Stimulated activated CD4-positive, alpha-beta T cell treated with anti-CD3 and anti-CD28 coated beads, Interleukin-1b, Interleukin-23, amount 100 ng/mL, for 24 hours (primary cell): ENCODE data around the gene RHBDF2.

ENCODE experiments used
- DNase-seq, 4 experiments: peaks; one replicate each; pipeline ENCODE4 v3.0.0-alpha.2; 2020; ENCODE audit warnings: low read depth in 4 of 4, low spot score in 1 of 4

The RHBDF2 gene

DNA sequence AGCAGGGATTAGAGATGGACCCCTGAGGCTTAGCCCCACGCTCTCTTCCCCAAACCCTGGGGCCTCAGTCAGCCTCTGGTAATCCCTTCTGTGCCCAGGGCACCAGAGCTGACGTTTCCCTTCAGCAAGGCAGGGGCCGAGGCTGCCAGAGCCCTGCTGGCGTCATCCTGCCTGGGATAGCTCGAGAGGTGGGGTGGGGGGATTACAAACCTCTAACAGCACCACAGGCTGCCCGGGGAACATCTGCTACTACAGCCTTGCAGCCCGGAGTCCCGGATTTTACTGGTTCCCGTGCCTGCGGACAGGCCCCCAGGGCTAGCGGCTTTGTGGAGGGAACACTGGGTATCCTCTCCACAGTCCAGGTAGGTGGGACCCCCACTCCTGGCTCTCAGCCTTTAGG is 33.9 kb downstream of the RHBDF2 start, which contains the start of gene AANAT:
AANAT (plus strand) TSS at position 238 of the 400 bp plus-strand sequence. CDS start 1,144 bp downstream, outside the sequence.
- DNase-seq: no peak

DNA sequence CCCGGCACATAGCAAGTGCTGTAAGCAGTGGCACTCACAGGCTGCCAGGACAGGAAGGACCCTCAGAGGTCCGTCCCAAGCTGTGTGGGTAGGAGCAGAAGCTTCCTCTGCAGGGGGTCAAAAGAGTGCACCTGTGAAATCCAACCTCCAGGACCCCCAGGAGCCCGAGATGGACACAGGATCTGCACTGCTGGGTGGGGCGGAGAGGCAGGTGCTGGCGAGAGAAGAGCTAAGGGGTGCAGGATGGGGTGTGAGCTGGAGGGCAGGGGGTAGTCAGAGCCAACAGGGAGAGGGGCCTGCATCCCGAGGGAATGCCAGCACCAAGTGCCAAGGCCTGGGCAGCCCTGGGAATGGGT is 34.5 kb downstream of the RHBDF2 start:
- DNase-seq: no peak

DNA sequence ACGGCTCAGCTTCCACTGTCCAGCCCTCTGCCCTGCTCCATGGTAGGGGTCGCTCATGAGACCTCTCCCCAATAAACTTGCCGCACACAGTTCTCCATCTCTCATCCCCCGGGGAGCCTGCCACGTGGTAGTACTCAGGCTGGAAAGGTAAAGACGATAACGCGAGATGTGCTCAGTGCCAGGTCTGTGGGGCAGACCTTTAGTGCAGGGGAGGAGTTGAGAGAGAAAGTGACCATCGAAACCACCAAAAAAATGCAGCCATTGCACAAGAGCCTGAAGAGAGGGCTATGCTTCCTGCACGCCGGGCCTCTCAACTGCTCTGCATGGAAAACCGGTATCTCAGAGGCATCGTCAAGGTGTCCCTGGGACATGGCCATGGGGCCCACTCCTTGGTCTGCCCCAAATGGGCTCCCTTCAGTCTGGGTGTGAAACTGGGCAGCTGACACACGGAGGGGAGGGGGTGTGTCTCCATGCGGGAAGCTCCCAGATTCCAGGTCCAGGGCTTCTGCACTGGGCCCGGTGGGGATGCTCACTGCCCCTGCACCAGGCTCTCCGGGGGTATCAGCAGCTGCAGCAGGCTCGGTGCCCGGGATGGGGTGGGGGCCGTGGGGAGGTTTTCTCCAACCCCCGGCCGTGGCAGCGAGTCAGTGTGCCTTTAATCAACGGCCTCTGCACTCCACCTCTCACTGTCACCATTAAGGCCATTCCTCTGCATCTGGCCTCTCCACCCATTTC is 38.5 kb downstream of the RHBDF2 start:
- no peak for DNase-seq

DNA sequence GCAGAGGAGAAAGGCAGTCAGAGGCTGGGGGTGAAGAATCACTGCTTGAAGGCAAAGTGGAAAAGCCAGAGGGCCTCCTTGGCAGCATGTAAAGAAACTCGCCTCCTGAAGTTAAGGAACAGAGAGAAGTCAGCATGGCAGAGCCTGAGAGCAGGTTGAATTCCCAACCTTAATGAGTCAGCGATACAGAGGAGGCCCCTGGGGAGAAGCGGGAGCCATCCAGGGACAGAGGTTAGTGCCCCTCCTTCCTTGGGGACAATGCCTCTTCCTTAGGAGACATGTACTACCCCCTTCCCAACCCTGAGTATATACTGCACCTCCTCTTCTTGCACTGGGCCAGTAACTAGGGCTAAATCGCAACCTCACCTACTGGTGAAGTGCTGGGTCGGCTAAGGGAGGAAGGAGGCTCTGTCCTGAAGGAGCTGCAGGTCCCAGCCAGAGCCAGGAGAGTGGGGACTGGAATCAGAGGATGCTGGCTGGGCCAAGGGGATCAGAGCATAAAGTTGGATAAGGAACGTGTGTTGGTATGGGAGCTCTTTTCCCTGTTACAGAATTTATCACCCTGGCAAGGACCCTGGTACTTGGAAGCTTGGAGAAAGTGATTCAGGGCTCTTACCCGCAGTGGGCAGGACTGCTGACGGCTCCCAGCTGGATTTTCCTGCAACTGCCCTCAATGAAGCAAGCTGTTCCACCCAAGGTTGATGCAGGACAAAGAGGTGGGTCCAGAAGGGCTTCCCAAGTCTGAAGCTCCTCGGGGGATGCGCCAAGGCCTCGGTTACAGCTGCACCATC is 39.3 kb downstream of the RHBDF2 start:
- no peak for DNase-seq

DNA sequence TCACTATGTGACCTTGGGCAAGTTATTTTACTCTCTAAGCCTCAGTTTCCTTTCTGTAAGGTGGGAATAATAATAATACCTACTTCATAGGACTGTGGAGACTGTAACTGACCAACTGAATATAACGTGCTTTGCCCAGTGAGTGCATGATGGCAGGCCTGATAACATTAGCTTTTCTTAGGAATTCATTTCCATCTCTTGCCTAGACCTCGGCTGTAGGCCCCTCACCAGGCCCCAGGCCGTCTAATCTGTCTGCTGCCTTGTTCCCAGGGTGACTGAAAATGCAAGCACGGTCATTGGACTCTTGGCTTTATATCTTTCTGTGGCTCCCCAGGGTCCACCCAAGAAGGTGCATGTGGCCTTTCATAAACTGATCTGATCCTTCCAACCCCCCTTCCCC is 41.5 kb downstream of the RHBDF2 start:
- DNase-seq: no peak

DNA sequence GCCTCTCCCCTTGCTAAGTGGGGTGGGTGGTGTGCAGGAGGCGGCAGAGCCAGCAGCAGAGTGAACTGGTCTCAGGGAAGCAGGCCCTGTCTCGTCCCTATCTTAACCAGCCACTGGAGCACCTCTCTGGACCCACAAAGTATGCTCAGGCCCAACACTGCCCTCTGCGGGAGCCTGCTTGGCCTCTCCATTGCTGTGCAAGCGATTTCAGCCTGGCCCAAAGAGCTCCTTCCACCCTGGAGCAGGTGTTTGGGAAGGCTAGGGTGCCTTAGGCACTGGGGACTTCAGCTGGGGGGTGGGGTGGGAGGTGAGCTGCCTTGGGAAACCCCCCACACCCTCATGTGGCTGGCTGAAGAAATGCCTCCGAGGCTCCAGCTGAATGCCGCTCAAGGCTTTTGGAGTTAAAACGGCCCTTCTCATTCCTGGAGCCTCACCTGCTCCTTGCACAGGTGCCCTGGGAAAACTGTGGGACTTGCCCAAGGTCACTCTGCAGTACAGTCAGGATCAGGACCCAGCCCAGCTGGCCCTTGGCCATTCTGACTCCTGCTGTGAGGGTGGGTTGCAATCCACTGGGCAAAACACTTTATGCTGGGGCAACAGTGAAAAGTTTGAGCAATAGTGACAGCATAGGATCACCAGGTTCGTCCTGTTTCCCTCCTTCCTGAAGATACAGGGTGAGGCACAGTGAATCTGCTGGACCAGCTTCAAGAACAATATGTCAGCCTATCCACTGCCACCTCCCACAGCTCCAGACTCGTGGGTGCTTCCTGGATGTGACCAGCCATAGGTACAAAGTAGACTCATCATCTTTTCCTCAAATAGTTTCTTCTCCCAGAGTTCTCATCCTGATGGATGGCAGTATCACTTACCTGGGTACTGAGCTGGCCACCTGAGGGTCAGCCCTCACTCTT is 42.4 kb downstream of the RHBDF2 start:
- no peak for DNase-seq

DNA sequence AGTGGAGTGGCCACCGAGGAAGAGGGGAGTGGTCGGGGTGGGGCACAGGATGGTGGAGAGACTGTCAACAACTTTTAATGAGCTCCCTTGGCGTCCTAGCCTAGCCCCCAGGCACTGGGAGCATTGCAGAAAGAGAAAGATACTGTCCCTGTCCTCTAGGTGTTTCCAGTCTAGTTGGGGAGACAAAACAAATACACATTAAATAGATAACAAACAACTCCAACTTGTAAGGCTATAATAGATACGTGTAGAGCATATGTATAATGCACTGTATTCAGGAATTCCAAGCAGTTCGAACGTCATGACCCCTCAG is 47.8 kb downstream of the RHBDF2 start:
- DNase-seq: no peak

DNA sequence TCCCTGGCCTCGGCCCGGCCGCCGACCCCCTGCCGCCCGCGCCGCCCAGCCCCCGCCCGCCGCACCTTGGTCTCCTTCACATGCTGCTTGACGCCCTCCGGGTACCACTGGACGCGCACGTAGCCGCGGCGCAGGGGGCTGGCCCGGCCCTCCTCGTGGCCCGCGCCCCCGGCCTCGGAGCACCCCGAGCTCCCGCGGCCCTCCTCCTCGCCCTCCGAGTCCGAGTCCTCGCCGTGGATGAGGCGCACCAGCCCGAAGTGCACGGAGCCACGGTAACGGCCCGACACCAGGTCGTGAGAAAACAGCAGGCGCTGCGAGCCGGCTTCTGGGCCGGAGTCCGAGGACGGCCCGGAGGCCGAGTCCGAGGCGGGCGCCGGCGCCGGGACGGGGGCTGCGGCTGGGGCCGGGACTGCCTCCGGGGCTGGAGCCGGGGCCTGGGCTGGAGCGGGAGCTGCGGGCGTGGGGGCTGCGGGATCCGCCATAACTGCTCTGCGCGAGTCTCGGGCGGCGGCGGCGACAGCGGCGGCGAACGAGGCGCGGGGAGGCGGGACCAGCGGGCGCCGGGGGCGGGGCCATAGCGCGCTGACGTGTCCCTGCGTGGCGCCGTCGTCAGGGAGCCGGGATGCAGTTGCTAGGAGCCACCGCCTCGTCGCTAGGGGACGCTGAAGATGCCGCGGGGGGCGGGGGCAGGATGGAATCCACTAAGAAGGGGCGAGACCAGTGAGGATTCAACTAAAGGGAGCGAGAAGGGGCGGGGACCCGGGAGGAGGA is 48.4 kb downstream of the RHBDF2 start, which contains the start of gene UBE2O:
UBE2O (minus strand) TSS at position 493 of the 771 bp plus-strand sequence; CDS start at position 482, 11 bp downstream.
- DNase-seq: peak; percentile 78 to 90 (median 86)

DNA sequence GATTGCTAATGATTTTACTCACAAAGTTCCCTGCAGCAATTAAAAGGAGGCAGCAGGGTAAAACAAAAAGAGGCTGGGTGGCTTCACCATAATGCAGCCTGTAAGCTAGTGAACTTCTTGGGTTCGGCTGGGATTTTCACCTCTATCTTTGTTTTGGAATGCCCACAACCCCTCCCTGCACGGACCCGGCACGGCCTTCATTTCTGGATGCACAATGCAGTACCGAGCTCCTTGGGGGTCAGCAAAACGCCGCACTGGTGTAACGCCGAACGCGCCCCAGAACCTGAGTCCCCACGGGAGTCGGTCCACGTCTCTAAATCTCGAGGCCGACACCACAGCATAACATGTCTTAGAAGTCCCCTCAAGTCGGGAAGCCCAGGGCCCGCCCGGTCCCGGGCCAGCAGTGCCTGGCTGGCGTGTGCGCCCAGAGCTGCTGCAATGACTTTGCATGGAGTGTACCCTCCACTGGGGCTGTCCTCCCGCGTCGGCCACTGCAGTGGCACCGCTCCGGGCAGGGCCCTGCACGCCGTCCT is 49.0 kb downstream of the RHBDF2 start:
- DNase-seq: no peak

DNA sequence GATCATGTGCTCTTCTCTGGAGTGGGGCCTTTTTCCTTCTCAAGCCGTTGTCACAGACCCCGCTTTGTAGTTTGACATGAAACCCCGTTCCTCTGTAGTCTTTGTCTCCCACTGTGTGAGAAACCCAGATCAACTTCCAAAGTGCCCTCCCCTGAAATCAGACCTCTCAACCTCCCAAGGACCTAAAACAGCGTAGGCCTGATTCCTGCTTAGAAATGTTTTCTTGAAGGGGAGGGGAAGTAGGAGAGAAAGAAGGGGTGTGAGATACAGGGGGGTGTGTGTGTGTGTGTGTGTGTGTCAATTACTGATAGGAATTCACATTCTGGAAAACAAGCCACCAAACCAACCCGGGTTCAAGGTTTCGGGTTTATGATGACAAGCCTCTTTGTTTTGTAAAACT is 49.7 kb downstream of the RHBDF2 start:
- no peak for DNase-seq

DNA sequence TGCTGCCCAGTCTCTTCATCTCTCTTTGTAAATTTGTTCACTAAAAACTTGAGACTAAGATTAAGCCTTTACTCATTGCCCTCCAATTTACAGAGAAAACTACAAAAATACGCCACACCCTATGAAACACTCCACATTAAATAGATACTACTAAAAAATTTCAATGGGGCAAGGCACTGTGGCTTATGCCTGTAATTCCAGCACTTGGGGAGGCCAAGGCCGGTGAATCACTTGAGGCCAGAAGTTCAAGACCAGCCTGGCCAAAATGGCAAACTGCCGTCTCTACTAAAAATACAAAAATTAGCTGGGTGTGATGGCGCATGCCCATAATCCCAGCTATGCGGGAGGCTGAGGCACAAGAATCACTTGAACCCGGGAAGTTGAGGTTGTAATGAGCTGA is 52.1 kb downstream of the RHBDF2 start:
- no peak for DNase-seq

DNA sequence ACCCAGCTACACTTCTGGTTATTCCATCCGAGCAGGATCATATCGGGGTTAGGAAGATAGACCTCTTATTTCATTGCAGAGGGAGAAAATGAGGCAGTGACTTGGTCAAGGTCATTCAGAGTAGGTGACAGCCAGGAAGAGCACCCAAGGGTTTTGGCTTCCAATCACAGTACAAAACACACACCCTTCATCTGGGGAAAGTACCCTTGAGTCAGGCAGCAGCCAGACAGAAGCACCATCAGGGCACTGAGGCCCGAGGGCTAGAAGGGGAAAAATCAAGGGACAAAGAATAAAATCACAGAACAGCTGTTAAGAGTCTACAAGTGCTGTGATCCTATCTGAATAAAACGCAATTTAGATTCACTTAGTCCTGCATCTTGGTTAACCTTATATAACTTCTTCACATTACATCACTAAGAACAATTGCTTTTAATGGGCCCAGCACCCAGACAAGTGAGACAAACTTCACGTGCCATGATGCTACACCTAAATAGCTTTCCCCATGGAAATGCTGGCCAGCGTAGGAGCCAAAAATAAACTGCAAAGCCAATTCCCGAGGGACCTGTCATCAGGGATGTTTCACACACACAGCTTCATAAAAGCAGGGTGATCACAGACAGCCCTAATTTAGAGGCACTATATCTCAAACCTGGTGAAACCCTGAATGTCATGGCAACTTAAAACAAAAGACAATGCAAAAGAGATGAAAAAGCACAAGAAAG is 53.1 kb downstream of the RHBDF2 start:
- DNase-seq: no peak

DNA sequence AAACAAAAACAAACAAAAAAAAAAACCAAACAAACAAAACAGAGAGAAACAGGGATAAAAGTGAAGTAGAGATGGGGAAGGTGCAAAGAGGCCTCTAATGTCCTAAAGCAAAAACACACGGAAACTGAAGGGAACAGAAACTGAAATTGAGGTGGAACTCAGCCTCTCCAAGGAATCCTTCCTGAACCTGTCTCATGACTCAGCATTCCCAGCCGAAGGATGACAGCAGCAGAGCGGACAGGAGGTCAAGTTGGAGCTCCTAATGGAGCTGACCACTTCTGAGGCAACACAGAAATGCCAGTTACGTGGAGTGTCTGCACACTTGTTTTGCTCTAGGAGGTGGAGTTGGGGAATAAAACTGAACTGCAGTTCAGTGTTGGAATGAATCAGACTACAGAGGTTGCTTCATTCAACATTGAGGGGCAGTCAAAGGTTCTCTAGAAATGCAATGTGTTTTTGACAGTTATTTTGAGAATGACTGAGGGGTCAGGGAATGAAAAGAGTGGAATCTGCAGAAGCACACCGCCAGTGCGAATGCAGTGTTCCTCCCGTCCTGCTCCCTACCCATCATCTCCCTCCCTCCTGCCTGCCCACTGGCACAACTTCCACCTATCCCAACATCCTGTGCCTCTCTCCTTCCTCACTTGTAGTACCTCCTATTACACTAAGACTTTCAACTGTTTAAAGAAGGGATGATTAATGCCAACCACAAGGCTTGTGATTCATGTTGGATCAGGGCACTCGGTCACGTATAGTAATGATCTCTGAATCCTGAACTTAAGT is 54.6 kb downstream of the RHBDF2 start:
- no peak for DNase-seq

DNA sequence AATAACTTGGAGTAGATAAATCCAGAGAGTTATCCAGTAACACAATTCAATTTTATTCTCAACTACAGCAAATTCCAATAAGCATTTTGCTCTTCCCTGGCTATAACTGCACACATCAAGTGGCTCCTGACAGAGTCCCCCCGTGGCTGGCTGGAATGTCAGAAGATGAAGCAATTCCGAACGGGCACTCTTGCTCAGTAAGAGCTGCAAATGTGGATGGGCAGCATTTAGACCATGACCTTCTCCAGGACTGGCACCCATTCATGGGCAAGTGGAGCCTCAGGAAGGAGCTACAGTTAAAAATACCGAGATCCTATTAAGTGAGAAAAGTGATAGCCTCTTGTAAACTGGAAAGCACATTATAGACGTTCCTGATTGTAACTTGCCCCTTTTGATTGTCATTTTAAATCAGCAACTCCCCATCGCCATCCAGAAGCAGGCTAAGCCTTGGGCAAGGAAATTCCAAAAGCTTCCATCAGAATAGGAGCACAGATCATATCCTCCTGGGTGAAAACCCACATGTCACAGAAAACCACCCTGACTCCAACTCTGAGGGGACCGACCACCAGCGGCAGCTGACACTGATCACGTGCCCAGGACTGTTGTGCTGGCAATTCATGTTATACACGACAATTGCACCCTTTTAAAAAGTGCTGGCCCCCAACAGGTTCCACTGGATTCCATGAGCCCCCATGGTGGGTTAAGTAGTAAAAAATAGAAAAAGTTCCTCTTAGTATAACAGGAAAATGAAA is 55.4 kb downstream of the RHBDF2 start:
- DNase-seq: no peak

DNA sequence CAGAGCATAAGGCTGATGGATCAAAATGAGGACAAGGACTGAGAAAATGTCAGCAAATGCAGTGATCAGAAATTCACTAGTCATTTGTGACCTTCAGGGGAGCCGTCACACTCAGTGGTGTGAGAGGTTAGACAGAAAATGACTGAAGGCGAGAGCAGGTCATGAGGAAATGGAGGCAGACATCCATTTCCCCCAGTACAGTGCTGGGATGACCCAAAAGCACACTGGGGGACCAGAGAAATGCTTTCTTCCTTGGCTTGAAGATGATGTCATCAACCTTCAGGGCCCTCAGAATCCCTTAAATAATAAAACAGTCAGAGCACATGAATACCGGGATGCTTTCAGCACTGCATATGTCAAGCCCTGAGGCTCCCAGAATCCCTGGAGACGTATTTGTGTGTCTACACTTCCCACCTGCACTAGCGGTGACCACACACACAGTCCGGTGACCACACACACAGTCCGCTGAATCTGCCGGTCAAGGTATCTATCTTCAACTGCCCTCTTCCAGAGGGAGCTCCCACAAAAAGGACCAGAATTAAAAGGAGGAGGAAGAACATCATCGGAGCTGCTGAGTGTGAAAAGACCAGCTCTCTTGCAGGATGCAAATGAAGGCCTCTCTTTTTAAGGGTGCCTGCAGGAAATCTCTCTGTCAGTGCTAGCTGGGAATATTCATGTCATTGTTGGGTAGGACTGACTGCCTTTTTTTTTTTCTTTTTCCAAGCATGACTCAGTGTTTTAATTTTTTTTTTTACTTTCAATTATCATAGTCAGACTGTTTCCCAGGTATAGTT is 56.5 kb downstream of the RHBDF2 start:
- DNase-seq: no peak

DNA sequence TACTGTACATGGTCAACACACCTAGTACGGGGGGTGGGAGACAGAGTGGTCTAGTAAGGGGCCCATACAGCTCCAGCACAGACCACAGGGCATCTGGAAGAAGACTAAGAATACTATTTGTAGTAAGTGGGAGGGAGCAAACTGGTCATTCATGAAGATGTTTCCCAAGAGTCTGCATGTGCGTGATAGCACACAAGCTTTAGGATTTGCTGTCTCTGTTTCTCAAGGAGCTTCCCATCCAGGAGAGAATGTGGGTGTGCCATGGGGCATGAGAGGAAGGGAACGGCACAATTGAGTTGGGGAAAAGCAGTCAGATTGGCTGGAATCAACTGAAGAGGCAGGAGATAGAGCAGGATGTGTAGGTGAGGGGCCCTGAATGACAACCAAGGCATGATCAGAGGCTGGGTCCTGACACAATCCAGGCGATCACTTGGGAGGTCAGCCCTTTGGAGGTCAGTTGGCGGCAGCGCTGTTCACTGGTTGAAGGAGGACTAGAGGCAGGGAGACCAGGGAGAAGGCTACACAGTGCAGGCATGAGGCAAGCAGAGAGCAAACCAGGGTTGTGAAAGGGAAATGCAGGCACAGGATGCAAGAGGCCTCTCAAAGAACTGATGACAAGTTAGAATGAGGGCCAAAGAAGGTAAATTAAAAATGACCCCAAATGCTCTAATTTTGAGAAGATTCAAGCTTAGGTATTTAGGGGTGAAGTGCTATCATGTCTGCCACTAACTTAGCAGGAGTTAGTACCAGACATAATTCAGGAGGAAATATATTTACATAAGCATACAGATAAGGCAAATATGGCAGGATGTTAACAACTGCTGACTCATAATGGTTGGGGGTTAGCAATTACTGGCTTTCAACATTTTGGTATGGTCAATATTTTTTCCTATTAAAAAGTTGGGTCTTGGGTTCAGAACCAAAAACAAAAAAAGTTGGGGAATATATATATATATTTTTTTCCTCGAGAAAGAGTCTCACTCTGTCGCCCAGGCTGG is 58.6 kb downstream of the RHBDF2 start:
- DNase-seq: no peak
